HUES6 (cell line): Measurements from ENCODE around the gene CNTFR.

Source experiments
- H3K27ac ChIP-seq: 2 replicates; pipeline ENCODE4 v1.7.0; 2013; ENCODE audit warnings: low read depth, mild to moderate bottlenecking, low read length, inconsistent platforms
- H3K27me3 ChIP-seq: 2 replicates; pipeline ENCODE4 v1.6.1; 2013; ENCODE audit warnings: low read length; ENCODE audit not compliant: control insufficient read depth, insufficient read depth
- H3K36me3 ChIP-seq: 2 replicates; pipeline ENCODE4 v1.6.1; 2013; ENCODE audit warnings: low read length; ENCODE audit not compliant: control insufficient read depth, insufficient read depth
- H3K4me1 ChIP-seq: 2 replicates; pipeline ENCODE4 v1.6.1; 2013; ENCODE audit warnings: low read length; ENCODE audit not compliant: control insufficient read depth, insufficient read depth
- H3K4me3 ChIP-seq: 2 replicates; pipeline ENCODE4 v1.5.1; 2013; ENCODE audit warnings: low read depth, low read length
- H3K9ac ChIP-seq: one replicate; pipeline ENCODE4 v1.6.1; 2013; ENCODE audit warnings: mild to moderate bottlenecking, low read length
- H3K9me3 ChIP-seq: 2 replicates; pipeline ENCODE4 v1.6.1; 2013; ENCODE audit warnings: low read depth, low read length; ENCODE audit not compliant: control insufficient read depth, insufficient read depth

CNTFR gene

GRCh38 chr9:34582787-34583186 lies 6.7 kb downstream of the CNTFR start:
- no peaks in the 10 kb centered on the region for H3K36me3 ChIP-seq
- peaks cover 51% of the 10 kb centered on the region for H3K4me1 ChIP-seq
- H3K4me3 ChIP-seq, result no peak overlapping the region
- H3K27ac ChIP-seq, result no peak overlapping the region
- no peaks in the 10 kb centered on the region for H3K9me3 ChIP-seq
- H3K9ac ChIP-seq, result no peak overlapping the region
- H3K27me3 ChIP-seq, result peaks cover 97% of the 10 kb centered on the region

- H3K9me3 ChIP-seq, result no peaks in the 10 kb centered on the region
- H3K27me3 ChIP-seq, result peaks cover 95% of the 10 kb centered on the region
- peaks cover 56% of the 10 kb centered on the region for H3K4me1 ChIP-seq
- H3K9ac ChIP-seq, result no peak overlapping the region
- H3K4me3 ChIP-seq, result no peak overlapping the region
- no peaks in the 10 kb centered on the region for H3K36me3 ChIP-seq
- H3K27ac ChIP-seq, result no peak overlapping the region
Observed at GRCh38 chr9:34581318-34581717, 8.2 kb downstream of the CNTFR start.

- peaks cover 92% of the 10 kb centered on the region for H3K27me3 ChIP-seq
Observed at GRCh38 chr9:34580358-34580757, 9.2 kb downstream of the CNTFR start.

GRCh38 chr9:34579808-34580163 lies 9.7 kb downstream of the CNTFR start:
- Histone ChIP-seq H3K36me3 (no peaks in the 10 kb centered on the region), H3K4me3 (peak overlapping the region; percentile 57; the same call in 1 of the 2 replicates), H3K27ac (no peak overlapping the region), H3K9ac (no peak overlapping the region), H3K27me3 (peaks cover 86% of the 10 kb centered on the region), H3K9me3 (no peaks in the 10 kb centered on the region), H3K4me1 (peaks cover 48% of the 10 kb centered on the region)

More at GRCh38 chr9:34580358-34580757, 9.2 kb downstream of the CNTFR start:
- no peaks in the 10 kb centered on the region for H3K9me3 ChIP-seq
- H3K4me3 ChIP-seq, result no peak overlapping the region
- H3K4me1 ChIP-seq, result peaks cover 53% of the 10 kb centered on the region
- no peak overlapping the region for H3K9ac ChIP-seq
- no peaks in the 10 kb centered on the region for H3K36me3 ChIP-seq
- no peak overlapping the region for H3K27ac ChIP-seq

GRCh38 chr9:34579104-34579807 lies 10.3 kb downstream of the CNTFR start:
- Histone ChIP-seq H3K9me3 (no peaks in the 10 kb centered on the region), H3K27me3 (peaks cover 81% of the 10 kb centered on the region), H3K4me1 (peaks cover 49% of the 10 kb centered on the region), H3K9ac (peak overlapping the region; percentile 39), H3K36me3 (no peaks in the 10 kb centered on the region), H3K4me3 (peak overlapping the region; percentile 57), H3K27ac (no peak overlapping the region)

- Histone ChIP-seq H3K36me3 (no peaks in the 10 kb centered on the region), H3K4me3 (peak overlapping the region; percentile 57), H3K9ac (peak overlapping the region; percentile 39), H3K9me3 (no peaks in the 10 kb centered on the region), H3K27me3 (peaks cover 73% of the 10 kb centered on the region), H3K27ac (no peak overlapping the region), H3K4me1 (peaks cover 54% of the 10 kb centered on the region)
Observed at GRCh38 chr9:34578241-34579103, 11.1 kb downstream of the CNTFR start.

- H3K9ac ChIP-seq, result peak overlapping the region; percentile 39
- H3K4me3 ChIP-seq, result peak overlapping the region; percentile 57
- H3K27ac ChIP-seq, result no peak overlapping the region
- H3K4me1 ChIP-seq, result peaks cover 54% of the 10 kb centered on the region
- H3K36me3 ChIP-seq, result no peaks in the 10 kb centered on the region
- H3K27me3 ChIP-seq, result peaks cover 64% of the 10 kb centered on the region
- no peaks in the 10 kb centered on the region for H3K9me3 ChIP-seq
Observed at GRCh38 chr9:34577400-34578240, 11.9 kb downstream of the CNTFR start.

GRCh38 chr9:34576597-34577399 lies 12.7 kb downstream of the CNTFR start:
- H3K27ac ChIP-seq, result no peak overlapping the region
- no peaks in the 10 kb centered on the region for H3K36me3 ChIP-seq
- peaks cover 54% of the 10 kb centered on the region for H3K4me1 ChIP-seq
- H3K9ac ChIP-seq, result peak overlapping the region; percentile 24
- H3K27me3 ChIP-seq, result peaks cover 57% of the 10 kb centered on the region
- H3K9me3 ChIP-seq, result no peaks in the 10 kb centered on the region
- peak overlapping the region; percentile 40 for H3K4me3 ChIP-seq

- peaks cover 49% of the 10 kb centered on the region for H3K27me3 ChIP-seq
- H3K4me3 ChIP-seq, result no peak overlapping the region
- H3K36me3 ChIP-seq, result no peaks in the 10 kb centered on the region
- peaks cover 56% of the 10 kb centered on the region for H3K4me1 ChIP-seq
- no peaks in the 10 kb centered on the region for H3K9me3 ChIP-seq
- no peak overlapping the region for H3K9ac ChIP-seq
- no peak overlapping the region for H3K27ac ChIP-seq
Observed at GRCh38 chr9:34575862-34576596, 13.5 kb downstream of the CNTFR start.

GRCh38 chr9:34575241-34575640 lies 14.3 kb downstream of the CNTFR start:
- H3K27me3 ChIP-seq, result peaks cover 41% of the 10 kb centered on the region
- no peak overlapping the region for H3K27ac ChIP-seq
- no peaks in the 10 kb centered on the region for H3K9me3 ChIP-seq
- H3K9ac ChIP-seq, result no peak overlapping the region
- H3K4me1 ChIP-seq, result peaks cover 56% of the 10 kb centered on the region
- no peaks in the 10 kb centered on the region for H3K36me3 ChIP-seq
- H3K4me3 ChIP-seq, result no peak overlapping the region
